Fibroblast of the aortic adventitia (primary cell): Measurements from ENCODE around the gene PRR9. TPM values are rescaled to one million over a fixed set of nuclear protein-coding genes. Genes with fewer than 3 reads are reported as not detected.
"Not testable (repeated sequence)": the region's sequence is repeated elsewhere in the genome, so short reads cannot be mapped to it uniquely, and the experiment has no call there.

Experiments
- DNase-seq: peaks from one replicate; pipeline ENCODE4 v3.0.0-alpha.2; 2010; ENCODE audit warnings: low read depth
- H3K4me3 ChIP-seq: 2 replicates; pipeline ENCODE4 v1.5.1; 2011; ENCODE audit warnings: low read depth, mild to moderate bottlenecking, control low read depth, low read length, moderate library complexity
- total RNA-seq: library from RNA; depleted of rRNA; stranded (reverse); fragments of >200 nt; gene quantifications from 2 replicates; pipeline ENCODE4 v1.2.3, GENCODE V29; 2012; ENCODE audit warnings: low replicate concordance
- TF ChIP-seq, protein P1 (sequence below): IDR thresholded peaks from 2 replicates; pipeline ENCODE4 v1.5.1; 2011; ENCODE audit warnings: mild to moderate bottlenecking, low read length, control low read depth, inconsistent platforms; ENCODE audit not compliant: insufficient read depth

Gene PRR9
- total RNA-seq, 1 donor = not detected

- DNase-seq = no peak
- H3K4me3 ChIP-seq = no peak overlapping the region
- TF ChIP-seq, protein P1, sequence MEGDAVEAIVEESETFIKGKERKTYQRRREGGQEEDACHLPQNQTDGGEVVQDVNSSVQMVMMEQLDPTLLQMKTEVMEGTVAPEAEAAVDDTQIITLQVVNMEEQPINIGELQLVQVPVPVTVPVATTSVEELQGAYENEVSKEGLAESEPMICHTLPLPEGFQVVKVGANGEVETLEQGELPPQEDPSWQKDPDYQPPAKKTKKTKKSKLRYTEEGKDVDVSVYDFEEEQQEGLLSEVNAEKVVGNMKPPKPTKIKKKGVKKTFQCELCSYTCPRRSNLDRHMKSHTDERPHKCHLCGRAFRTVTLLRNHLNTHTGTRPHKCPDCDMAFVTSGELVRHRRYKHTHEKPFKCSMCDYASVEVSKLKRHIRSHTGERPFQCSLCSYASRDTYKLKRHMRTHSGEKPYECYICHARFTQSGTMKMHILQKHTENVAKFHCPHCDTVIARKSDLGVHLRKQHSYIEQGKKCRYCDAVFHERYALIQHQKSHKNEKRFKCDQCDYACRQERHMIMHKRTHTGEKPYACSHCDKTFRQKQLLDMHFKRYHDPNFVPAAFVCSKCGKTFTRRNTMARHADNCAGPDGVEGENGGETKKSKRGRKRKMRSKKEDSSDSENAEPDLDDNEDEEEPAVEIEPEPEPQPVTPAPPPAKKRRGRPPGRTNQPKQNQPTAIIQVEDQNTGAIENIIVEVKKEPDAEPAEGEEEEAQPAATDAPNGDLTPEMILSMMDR = no peak
Measured at GRCh38 chr1:153228491-153228890, 11.1 kb downstream of the PRR9 start.

DNA sequence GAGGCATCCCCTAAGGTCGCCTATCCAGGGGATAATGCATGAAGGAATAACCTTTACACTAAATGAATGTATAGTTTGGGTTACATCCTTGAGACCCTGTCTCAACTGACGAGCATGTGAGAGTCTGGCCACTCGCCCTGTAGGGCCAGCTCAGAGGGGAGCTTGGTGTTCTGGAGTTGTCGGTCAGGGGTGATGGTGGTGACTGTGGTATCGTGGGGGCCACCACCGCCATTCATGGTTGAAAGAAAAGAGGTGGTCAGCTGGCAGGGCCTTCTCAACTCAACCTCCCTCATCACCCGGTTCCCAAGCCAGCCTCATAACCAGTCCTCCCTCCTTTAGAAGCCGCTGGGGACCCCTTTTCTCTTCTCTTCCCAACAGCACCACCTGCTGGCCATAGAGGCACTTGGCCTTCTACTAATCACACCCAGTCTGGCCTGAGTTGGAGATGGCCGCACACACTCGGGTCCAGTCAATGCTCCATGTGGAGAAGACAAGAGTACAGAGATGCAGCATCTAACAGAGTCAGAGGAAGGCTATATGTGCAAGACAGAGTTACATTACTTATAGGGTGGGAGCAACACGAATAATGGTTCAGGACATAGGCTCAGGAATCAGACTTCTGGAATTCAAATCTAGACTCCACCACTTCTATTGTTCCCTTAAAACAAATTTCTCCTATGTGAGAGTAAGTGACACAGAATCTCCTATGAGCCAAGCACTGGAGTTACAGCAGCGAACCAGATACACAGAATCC is 11.9 kb downstream of the PRR9 start:
- DNase-seq = not testable (repeated sequence)

DNA sequence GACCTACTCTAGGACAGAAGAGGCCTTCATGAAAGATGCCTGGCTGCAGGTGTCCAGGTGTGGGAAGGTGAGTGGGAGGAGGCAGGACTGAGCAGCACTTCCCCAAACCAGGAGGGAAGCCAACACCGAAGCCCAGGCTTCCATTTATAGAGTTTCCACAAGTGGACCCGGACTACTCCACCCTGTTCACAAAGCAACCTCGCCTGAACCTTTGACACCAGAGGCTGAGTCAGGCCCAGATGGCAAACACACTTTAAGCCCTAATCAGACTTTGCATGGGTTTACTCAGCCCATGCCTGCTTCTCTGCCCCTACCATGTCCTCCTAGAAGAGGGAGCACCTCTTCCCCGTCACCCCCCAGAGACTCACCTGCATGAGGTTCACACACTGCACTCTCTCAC is 14.0 kb downstream of the PRR9 start:
- TF ChIP-seq, protein P1 = no peak
- H3K4me3 ChIP-seq = no peak overlapping the region
- no peak for DNase-seq

More for the DNA sequence above, 11.9 kb downstream of the PRR9 start:
- H3K4me3 ChIP-seq = not testable (repeated sequence)
- TF ChIP-seq, protein P1 = peak; percentile 35

DNA sequence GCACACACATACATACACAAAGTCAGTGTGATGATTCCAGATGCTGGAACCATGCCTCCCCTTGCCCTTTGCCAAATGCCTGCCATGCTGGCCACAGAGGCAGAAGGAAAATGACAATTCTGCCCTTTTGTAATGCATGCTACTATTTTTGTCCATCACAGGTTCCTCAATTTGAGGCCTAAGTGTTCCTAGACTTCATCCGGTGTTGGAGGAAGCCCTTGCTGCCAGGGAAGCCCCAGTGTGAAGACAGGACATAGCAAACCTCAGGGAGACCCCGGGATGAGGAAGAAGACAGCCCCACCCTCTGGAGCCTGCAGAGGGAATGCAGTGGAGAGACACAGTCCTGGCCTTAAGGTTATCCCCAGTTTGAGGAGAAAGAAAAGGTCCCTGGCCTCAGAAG is 14.4 kb downstream of the PRR9 start:
- TF ChIP-seq, protein P1 = no peak
- H3K4me3 ChIP-seq = no peak overlapping the region
- no peak for DNase-seq

GRCh38 chr1:153232553-153232952 is 15.2 kb downstream of the PRR9 start:
- TF ChIP-seq, protein P1 = no peak
- no peak overlapping the region for H3K4me3 ChIP-seq
- DNase-seq = no peak

DNA sequence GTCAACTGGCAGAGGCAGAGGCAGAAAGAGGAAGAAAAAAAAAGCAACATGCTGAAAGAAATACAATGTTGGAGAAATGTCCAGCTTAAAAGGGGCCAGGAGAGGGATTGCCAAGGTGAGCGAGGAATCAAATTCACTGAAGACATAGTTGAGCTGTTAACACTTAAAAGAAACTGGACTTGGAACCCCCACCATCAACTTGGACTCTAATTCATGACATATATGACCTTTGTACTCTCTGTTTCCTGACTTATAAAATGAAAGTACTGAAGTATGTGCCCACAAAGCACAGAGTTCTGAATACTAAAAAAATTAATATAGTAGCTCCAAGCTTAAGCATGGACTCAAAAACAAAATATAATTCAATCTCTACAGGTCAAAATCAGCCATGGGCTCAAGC is 16.1 kb downstream of the PRR9 start:
- no peak for DNase-seq
- TF ChIP-seq, protein P1 = no peak
- no peak overlapping the region for H3K4me3 ChIP-seq

GRCh38 chr1:153238527-153238926 is 21.1 kb downstream of the PRR9 start:
- DNase-seq = no peak
- H3K4me3 ChIP-seq = no peak overlapping the region
- TF ChIP-seq, protein P1 = no peak
